T-helper 1 cell (primary cell): ENCODE data around the gene HK1.

Experiments used
- DNase-seq, 5 donors: peaks; one replicate each; pipeline ENCODE4 v3.0.0-alpha.2; 2012 to 2020

HK1 gene

DNA sequence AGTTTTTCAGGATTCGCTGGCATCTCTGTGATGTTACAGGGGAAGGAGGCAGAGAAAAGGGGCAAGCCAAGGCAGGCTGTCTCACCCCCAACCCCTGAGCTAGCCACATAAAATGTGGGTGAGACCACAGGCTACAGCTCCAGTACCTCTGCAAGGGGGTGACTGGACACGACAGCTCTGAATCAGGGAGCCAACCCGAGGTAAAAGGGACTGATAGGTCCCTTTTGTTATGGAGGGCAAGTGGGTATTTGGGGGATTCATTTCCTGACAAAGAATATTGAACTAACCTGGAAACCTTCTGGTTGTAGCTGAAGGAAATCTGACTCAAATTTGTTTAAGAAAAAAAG is 71.2 kb downstream of the HK1 start:
- DNase-seq, result no peak

DNA sequence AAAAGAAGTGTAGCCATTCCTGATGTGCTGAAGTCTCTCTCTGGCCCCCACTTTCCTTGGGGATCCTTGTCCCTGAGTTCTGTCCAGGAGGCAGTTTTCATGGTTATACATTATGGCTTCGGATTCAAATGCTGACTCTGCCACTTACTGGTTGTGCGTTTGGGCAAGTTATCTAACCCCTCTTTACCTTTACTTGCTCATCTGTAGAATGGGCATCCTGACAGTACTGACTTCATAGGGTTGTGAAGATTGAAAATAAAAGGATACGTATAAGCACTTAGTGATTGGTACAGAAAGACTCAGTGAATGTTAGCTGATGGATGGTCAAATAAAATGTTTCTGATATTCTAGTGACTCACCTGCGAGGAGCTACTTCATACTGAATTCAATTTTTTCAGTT is 73.3 kb downstream of the HK1 start:
- DNase-seq, result no peak

DNA sequence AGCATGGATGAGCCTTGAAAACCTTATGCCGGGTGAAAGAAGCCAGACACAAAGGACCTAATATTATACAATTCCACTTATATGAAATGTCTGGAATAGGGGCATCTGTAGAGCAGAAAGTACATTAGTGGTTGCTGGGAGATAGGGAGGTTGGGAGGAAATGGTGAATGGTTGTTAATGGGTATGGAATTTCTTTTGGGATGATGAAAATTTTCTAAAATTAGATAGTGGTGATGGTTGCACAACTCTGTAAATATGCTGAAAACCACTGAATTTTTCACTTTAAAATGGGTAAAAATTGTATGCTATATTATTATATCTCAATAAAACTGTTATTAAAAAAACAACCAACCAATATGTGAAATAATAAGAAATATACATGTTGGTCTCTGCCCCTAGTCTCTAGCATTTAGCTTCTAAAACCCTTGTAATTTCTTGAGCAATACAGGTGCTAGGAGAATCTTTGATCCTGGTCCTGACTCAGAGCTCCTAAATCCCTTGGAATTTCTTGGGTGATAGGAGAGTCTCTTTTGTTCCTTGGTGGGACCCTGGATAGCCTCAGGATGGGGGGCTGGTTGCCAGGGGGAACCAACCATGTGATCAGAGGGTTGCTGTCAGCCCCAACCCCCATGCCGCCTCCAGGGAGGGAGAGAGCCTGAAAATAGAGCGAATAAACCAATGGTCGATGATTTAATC is 74.4 kb downstream of the HK1 start:
- no peak for DNase-seq

DNA sequence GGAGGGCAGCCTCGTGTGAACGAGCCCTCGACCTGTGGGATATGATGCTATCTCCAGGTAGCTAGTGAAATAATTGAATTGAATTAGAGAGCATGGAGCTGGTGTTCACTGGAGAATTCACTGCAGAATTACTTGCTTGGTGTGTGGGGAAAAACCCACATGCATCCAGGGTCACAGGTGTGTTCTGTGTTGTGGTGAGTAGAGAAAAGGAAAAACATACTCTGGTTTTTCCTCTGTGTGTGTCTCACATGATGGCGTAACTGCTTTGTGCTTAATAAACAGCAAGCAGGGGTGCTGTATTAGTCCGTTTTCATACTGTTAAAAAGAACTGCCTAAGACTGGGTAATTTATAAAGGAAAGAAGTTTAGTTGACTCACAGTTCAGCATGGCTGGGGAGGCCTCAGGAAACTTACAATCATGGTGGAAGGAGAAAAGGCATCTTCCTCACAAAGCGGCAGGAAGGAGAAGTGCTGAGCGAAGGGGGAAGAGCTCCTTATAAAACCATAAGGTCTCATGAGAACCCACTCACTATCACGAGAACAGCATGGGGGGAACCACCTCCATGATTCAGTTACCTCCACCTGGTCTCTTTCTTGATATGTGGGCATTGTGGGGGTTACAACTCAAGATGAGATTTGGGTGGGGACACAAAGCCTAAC is 75.8 kb downstream of the HK1 start:
- DNase-seq, result no peak

DNA sequence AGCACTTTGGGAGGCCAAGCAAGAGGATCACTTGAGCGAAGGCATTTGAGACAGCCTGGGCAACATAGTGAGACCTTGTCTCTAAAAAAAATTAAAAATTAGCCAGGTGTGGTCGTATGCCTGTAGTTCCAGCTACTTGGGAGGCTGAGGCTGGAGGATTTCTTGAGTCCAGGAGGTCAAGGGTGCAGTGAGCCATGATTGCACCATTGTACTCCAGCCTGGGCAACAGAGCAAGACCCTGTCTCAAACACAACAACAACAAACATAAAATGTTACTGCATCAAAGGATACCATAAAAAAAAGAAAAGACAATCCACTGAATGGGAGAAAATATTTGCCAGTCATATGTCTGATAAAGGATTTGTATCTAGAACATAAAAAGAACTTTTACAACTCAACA is 77.9 kb downstream of the HK1 start:
- DNase-seq, result no peak

DNA sequence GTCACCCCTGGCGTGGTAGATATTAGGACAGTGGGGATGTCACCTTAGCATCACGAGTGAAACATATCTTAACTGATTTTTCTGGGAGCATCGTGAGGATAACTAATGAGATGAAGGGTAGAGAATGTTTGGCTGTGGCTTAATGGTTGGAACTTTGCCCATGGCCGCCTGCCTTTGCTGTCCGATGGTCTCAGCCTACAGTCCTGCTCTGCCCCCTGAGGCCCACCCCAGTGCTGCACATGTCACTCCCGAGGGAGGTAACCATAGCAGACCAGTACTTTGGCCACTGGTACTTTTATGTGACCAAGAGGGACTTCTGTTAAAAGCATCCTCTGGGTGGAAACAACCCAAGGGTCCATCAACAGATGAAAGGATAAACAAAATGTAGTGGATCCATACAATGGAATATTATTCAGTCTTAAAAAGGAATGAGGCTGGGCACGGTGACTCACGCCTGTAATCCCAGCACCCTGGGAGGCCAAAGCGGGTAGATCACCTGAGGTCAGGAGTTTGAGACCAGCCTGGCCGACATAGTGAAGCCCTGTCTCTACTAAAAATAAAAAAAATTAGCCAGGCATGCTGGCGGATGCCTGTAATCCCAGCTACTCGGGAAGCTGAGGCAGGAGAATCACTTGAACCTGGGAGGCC is 80.0 kb downstream of the HK1 start:
- DNase-seq, result no peak

DNA sequence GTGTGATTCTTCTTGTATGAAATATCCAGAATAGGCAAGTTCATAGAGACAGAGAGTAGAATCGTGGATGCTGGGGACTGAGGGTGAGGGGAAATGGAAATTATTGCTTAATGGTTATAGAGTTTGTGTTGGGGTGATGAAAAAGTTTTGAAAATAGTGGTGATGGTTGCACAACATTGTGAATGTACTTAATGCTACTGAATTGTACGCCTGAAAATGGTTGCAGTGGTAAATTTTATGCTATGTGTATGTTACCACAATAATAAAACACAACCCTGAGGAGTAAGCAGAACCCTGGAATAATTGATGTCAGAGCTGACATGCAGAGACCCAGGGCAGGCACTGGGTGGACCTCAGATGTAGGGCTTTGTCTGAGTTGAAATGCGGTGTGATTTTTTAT is 80.9 kb downstream of the HK1 start:
- DNase-seq, result no peak

DNA sequence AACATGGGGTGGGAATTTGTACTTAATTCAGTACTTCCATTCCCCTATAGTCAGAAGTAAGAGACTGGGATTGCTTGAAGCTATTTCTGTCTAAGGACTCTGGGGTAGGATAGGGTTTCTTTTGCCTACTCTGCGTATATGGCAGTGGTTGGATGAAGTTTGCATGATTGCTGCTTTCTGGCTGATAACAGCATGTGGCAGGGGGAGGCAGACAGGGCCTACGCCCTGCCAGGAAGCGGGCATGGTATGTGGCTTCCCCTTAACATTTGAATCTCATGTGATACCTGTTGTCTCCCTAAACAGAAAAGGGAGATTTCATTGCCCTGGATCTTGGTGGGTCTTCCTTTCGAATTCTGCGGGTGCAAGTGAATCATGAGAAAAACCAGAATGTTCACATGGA is 81.3 kb downstream of the HK1 start:
- peak in 2 of 5 donors; percentile 26 to 35 for DNase-seq

DNA sequence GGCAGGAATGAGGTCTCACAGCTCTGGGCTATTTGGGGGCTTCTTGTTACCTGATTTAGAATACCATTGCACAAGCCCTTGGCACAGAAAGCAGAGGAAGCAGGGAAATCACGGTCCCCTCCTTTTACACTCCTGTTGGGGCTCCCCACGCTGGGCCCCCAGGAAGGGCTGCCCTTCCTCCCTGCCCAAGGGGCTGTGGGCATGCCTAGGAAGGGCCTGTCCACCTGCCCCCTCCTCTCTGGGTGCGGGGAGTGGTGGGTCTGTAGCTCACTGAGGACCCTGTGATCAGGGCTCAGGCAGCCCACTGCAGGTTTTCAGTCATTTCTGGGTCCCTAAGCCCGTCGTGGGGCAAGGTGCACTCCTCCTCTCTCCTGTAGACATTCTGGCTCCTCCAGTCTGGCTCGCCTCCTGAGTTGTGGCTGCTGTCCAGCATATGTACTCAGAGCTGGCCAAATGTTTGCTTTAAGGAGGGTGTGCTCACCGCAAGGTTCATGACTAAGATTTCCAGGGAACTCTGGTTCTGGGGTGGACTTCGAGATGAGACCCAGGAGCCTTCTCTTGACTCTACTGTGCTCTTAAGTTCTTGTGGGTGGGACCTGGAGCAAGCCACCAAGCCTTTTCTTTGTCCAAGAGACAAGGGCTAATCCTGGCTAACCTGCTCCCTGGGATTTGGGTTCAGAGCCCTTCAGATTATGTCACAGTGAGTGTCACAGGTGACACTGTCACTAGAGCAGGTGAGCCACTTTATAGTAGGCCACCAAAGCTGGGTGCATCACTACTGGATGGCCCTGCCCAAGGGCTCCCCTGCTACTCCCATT is 82.4 kb downstream of the HK1 start:
- no peak for DNase-seq

DNA sequence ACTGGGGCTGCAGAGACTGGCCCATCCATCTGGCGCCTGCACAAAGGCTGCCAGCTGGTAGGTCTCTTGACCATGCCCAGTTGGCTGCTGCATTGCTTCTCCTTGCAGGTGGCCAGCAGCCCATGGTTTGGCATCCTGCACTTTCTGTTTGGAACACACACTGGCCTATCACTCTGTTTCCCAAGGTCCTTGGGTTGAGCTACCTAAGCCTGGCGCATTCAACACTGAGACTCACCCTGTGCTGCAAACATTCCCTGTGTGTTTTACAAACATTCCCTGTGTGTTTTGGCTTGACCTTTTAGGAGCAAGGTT is 83.0 kb downstream of the HK1 start:
- DNase-seq, result no peak

DNA sequence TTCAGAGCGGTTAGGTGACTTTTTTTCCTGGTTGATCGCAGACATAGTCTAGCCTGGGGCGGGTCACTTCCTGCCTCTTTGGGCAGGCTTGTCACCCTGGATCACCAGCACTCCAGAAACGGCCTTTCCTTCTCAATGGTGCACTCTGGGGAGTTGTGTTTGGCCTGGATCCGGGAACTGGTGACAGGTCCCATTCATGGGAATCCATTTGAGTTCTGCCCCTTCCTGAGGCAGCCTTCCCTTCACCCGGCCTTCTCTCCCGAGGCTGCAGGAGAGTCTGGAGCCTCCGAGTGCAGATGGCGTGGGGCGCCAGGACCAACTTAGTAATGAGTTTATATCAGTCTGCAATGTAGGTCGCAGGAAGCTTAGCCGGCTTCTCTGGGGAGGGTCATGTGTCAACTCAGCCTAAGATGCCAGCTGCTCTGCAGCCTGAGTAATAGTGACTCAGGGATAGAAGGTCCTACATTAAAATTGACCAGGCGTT is 84.2 kb downstream of the HK1 start:
- peak in 1 of 5 donors; percentile 27 for DNase-seq

DNA sequence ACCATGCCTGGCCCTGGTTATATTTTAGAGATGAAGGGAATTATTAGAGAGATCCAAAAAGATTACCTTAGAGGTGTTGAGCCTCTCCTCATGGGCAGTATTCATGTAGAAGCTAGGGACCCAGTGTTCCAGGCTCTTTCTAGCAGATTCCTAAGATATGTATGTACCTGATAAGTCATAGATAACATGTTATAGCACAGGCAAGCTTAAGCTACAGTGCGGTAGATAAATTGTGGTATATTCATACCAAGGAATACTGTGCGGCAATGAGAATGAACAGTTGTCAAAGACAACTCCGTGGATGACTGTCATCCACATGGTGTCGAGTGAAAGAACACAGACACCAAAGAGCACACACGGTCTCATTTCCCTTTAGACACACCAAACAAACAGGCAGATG is 85.4 kb downstream of the HK1 start:
- DNase-seq, result no peak

DNA sequence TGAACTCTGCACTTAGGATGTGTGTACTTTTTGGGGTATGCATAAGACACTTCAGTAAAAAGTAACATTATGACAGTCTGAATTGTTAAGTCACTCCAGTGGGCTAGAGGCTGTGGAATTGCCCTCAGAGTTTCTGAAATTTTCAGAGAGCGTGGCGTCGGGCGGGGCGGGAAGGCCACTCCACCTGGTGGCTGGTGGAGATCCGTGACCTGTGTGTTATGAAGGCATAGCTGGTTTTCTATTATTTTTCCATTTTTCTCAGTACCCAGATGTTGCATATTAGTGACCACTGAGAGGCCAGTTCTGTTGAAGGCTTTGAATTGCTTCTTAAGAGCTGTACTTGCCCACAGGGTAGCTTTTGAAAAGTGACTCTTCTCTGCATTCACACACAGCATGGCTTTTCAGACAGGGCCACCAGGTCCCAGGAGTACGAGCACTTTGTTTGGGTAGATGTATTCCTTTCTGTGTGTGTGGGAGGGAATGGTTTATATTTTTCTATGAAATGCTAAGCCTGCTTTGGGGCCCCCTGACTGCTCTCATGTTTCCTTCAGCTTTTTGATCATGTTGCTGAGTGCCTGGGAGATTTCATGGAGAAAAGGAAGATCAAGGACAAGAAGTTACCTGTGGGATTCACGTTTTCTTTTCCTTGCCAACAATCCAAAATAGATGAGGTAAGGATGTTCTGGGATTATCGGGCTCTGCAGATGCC is 86.1 kb downstream of the HK1 start:
- DNase-seq, result no peak

DNA sequence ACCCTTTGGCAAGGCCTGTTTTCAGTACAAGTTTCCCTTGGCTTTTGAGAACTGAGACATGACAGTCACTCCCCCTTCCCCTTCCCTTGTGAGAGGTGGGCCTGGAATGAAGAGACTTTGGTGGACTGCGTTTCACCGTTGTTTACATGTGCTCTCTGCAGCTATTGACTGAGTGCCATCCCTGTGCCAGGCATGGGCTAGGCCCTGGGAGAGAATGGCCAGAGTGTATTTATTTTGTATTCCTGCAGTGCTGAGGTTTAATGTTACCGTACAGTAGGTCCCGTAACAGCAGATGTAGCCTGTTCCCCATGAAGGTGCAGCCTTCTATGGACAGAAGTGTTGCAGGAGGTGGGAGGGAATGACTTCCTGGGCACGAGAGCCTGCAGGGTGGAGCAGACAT is 88.4 kb downstream of the HK1 start:
- no peak for DNase-seq

DNA sequence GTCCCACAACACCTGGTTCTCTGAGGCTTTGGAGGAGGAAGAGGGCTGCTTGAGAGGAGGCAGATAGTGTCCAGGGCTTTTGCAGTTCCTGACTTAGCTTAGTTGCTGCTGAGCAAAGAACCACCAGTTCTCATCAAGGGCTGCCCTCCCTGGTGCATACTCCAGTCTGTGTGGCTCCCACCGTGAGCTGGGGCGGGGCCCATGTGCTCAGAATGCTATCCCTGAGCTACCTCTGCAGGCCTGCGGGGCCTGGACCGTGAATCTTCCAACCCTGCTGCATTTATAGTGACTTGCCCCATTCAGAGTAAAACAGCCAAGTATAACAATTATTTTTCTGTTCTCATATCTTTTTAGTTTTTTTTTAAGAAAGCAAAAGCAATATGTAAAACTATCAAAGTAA is 89.2 kb downstream of the HK1 start:
- no peak for DNase-seq

DNA sequence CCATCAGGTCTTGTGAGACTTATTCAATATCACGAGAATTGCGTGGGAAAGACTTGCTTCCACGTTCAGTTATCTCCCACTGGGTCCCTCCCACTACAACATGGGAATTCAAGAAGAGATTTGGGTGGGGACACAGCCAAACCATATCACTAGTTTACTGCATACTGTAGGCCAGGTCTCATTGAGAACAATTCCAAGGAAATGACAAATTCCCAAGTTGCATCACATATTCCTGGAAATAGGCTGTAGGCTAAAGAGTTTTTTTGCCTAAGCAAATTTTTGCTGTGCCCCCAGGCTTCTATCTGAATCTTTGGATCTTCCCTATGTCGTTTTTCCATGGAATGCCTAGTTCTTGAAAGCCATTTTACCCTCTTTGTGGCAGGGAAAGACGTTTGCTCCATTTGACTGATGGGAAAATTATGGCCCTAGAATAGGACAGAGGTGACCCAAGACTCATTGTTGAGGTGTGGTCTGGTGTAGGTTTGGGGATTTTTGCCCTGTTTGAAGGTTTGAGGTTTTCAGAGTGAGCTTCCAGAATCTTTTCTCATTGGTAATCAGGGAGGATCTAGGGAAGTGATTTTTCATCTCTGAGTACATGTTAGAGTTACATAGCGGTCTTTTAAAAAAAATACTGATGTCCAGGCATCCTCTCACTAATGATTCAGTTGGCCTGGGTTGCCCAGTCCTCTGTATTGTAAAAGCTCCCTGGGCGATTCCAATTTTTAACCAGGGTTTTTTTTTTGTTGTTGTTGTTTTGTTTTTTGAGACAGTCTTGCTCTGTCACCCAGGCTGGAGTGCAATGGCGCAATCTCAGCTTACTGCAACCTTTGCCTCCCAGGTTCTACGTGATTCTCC is 94.1 kb downstream of the HK1 start:
- no peak for DNase-seq

DNA sequence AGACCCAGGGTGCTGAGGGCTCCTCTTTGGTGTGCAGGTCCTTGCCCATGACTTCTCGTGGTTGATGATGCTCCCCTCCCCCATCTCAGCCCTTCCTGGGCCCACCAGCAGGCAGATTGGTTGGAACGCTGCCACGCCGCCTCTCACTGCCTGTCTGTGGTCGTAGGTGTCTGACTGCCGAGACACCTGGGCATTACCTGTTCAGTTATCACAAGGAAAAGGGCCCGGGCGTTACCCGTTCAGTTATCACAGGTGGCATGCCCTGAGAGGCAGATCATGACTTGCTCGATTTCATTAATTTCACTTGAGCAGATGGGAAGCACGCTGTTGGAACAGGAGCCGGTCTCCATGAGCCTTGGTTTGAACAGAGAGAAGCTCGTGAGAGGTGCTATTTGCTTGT is 95.9 kb downstream of the HK1 start:
- DNase-seq, result no peak

DNA sequence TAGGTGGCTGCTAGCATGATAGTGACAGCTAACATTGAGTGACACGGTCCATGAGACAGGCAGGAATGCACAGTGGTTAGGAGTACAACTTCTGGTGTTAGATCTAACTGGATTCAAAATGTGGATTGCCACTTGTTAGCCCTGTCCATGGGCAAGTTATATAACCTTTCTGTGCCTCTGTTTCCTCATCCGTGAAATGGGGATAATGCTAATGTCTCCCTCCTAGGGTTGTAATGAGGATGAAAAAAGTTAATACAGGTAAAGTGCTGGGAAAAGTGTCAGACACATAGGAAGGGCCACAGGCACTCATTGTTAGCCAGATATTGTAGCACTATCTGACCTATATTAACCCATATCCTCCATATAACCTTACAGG is 96.6 kb downstream of the HK1 start:
- no peak for DNase-seq

DNA sequence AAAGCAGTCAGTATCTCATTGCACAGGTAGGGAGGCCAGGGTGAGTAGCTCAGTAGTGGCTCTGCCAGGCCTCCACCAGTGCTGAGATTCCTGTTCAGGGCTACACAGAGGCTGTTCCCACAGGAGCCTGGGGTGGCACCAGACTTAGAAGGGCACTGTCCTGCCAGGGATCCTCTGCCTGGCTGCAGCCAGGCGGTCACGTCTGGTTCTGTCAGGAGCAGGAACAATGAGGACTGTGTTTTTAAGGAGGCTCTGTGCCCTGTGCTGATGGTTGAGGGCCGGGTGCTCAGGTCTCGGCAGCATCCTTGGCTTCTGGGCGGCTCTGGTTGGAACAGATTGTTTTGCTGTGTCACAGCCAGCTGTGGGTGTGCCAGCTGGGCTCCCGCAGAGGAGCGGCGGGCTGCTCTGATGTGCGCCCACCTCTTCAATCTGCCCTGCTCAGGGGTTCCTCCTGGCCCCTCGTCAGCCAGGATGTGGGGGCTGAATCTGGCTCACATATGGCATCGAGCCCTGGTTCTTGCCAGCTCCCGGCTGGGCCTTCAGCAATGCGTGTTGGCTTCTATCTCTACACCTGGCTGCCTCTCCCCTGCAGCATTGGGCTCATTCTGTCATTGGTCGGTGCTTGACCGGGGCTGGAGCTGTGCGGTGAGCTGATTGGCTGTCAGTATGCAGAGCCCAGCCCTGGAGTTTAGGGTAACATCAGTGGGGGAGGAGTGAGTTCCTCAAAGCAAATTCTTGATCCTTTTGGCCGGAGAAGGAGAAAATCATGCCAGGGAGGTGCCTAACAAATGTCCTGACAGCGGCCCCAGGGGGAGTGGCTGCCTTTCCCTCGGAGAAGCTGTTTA is 97.2 kb downstream of the HK1 start:
- no peak for DNase-seq

DNA sequence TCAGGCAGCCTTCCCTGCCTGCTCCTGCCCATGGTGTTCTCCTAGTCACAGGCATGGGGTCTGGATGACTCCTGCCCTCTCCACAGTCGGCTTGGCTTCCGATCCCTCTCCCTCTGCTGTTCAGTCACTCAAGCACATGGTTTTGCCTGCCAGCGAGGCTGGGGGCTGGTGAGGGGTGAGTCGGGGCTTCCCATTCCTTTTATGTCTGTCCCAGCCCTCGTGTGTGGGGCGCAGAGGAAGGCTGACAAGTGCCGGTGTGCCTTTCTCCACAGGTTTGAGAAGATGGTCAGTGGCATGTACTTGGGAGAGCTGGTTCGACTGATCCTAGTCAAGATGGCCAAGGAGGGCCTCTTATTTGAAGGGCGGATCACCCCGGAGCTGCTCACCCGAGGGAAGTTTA is 98.4 kb downstream of the HK1 start:
- no peak for DNase-seq

DNA sequence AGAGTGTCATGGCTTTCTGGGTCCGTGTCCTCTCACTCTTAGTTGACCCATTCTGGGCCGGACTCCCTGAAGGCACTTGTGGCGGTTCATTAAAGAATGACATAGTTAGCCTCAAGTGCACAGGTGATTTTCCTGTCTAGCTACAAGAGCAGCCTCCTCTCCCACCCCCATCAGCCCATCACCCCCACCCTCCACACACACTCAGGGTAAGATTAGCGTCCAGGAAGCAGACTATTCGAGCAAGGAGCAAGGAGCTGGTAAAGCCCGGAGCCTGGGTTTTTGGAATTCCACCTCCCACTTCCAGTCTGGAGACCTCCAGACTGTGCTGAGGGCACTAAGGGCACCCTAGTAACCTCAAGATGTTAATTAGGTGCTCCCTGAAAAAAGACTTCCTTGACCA is 98.9 kb downstream of the HK1 start:
- no peak for DNase-seq
